ENCODE results near the gene CAV1. TPM values are rescaled to one million over a fixed set of nuclear protein-coding genes. Genes with fewer than 3 reads are reported as not detected.

CAV1 gene
- total RNA-seq, 2 experiments from 2014 or later = 1.9 to 2.3 TPM

GRCh38 chr7:116552602-116553001 lies 27.8 kb downstream of the CAV1 start:
- ChIA-PET CTCF (no interaction called here), POLR2A (no interaction called here)

GRCh38 chr7:116553168-116553964 lies 28.5 kb downstream of the CAV1 start:
- ChIA-PET POLR2A (no interaction called here), CTCF (no interaction called here)

GRCh38 chr7:116554436-116554835 lies 29.6 kb downstream of the CAV1 start:
- POLR2A ChIA-PET = no interaction called here
- CTCF ChIA-PET = no interaction called here

- ChIA-PET CTCF (no interaction called here), POLR2A (no interaction called here)
These were observed 30.1 kb downstream of the CAV1 start for GRCh38 chr7:116554911-116555310.

- POLR2A ChIA-PET = no interaction called here
These were observed 32.3 kb downstream of the CAV1 start for GRCh38 chr7:116557066-116557585.

GRCh38 chr7:116557901-116558300 lies 33.1 kb downstream of the CAV1 start:
- CTCF ChIA-PET = no interaction called here

More at GRCh38 chr7:116557066-116557585, 32.3 kb downstream of the CAV1 start:
- CTCF ChIA-PET = no interaction called here

GRCh38 chr7:116560021-116560970 lies 35.5 kb downstream of the CAV1 start:
- ChIA-PET CTCF (no interaction called here), POLR2A (no interaction called here)

More at GRCh38 chr7:116557901-116558300, 33.1 kb downstream of the CAV1 start:
- POLR2A ChIA-PET = no interaction called here

- ChIA-PET CTCF (no interaction called here), POLR2A (no interaction called here)
These were observed 37.1 kb downstream of the CAV1 start for GRCh38 chr7:116561697-116562483.

- POLR2A ChIA-PET = no interaction called here
- CTCF ChIA-PET = no interaction called here
These were observed 37.8 kb downstream of the CAV1 start for GRCh38 chr7:116562529-116563121.

- ChIA-PET POLR2A (no interaction called here), CTCF (no interaction called here)
These were observed 41.1 kb downstream of the CAV1 start for GRCh38 chr7:116565981-116566380.

- CTCF ChIA-PET = no interaction called here
- POLR2A ChIA-PET = no interaction called here
These were observed 41.8 kb downstream of the CAV1 start for GRCh38 chr7:116566666-116567065.

- ChIA-PET CTCF (no interaction called here), POLR2A (no interaction called here)
These were observed 44.9 kb downstream of the CAV1 start for GRCh38 chr7:116569737-116570136.

GRCh38 chr7:116570306-116570705 lies 45.5 kb downstream of the CAV1 start:
- POLR2A ChIA-PET = no interaction called here
- CTCF ChIA-PET = no interaction called here

- ChIA-PET POLR2A (no interaction called here), CTCF (no interaction called here)
These were observed 46.2 kb downstream of the CAV1 start for GRCh38 chr7:116571037-116571436.

GRCh38 chr7:116571552-116571951 lies 46.7 kb downstream of the CAV1 start:
- POLR2A ChIA-PET = no interaction called here
- CTCF ChIA-PET = no interaction called here

- CTCF ChIA-PET = no interaction called here
- POLR2A ChIA-PET = no interaction called here
These were observed 47.2 kb downstream of the CAV1 start for GRCh38 chr7:116572036-116572435.

GRCh38 chr7:116573541-116573940 lies 48.7 kb downstream of the CAV1 start:
- CTCF ChIA-PET = no interaction called here
- POLR2A ChIA-PET = no interaction called here

GRCh38 chr7:116574025-116574822 lies 49.4 kb downstream of the CAV1 start:
- POLR2A ChIA-PET = no interaction called here
- CTCF ChIA-PET = no interaction called here

- ChIA-PET CTCF (interaction anchor here (0.9 kb wide), 1 partner anchor 13 kb away, joined by 4 read pairs; no protein-coding TSS in a partner anchor), POLR2A (no interaction called here)
These were observed 51.0 kb downstream of the CAV1 start for GRCh38 chr7:116575853-116576252.
